ENCODE data around the gene ALDH1B1. TPM values are rescaled to one million over a fixed set of nuclear protein-coding genes. Genes with fewer than 3 reads are reported as not detected.

The ALDH1B1 gene
- polyA plus RNA-seq, 1 of the 3 experiments (the other 2 are of a cell fraction), result 16.5 TPM

- POLR2A ChIA-PET, result no interaction called here
- H3K36me3 ChIP-seq (replicated peaks in 1 of 2; ENCODE audit: control insufficient read depth in 1 of 2, insufficient read depth in 2 of 2, low read length in 1 of 2), result no peaks in the 10 kb centered on the region
- DNase-seq, result no peak
- H3K79me2 ChIP-seq (ENCODE audit: insufficient read depth), result no peaks in the 10 kb centered on the region
- H2AFZ ChIP-seq (ENCODE audit: low read depth), result no peak overlapping the region
- no peaks in the 10 kb centered on the region for H3K4me1 ChIP-seq (ENCODE audit: control insufficient read depth in 1 of 2, insufficient read depth in 2 of 2, low read depth in 1 of 2, low read length in 1 of 2)
- no peak for TF ChIP-seq SMC3 (IDR thresholded peaks at IDR 0.05; ENCODE audit: low read depth, low read length)
- TF ChIP-seq MEF2A (IDR thresholded peaks at IDR 0.05; ENCODE audit: borderline replicate concordance, low read depth), result no peak
- no peak for TF ChIP-seq NRF1 (IDR thresholded peaks at IDR 0.05; ENCODE audit: low read depth, low read length)
- TF ChIP-seq MXI1 (IDR thresholded peaks at IDR 0.05; ENCODE audit: low read depth, low read length), result no peak
- no peak for TF ChIP-seq POLR2AphosphoS5 (IDR thresholded peaks at IDR 0.05; ENCODE audit: low read depth, low read length)
- TF ChIP-seq JUND (IDR thresholded peaks at IDR 0.05), result no peak
- TF ChIP-seq FOXM1 (IDR thresholded peaks at IDR 0.05; ENCODE audit: low read depth), result no peak
- no peak for TF ChIP-seq ZBTB33 (IDR thresholded peaks at IDR 0.05; ENCODE audit: borderline replicate concordance, low read depth)
- H4K20me1 ChIP-seq (ENCODE audit: insufficient read depth), result no peaks in the 10 kb centered on the region
- CTCF ChIA-PET, result interaction anchor here (1.1 to 8.8 kb wide), 4 partner anchors 16 to 521 kb away, joined by 3 to 93 read pairs (median 16); no protein-coding TSS in a partner anchor
- H3K9me3 ChIP-seq, result no peaks in the 10 kb centered on the region
- WGBS (ENCODE audit: low lambda C conversion rate), result 80% methylated on average over 3 of the region's 3 CpGs
- H3K4me2 ChIP-seq, result no peak overlapping the region
- H3K9me2 ChIP-seq, result no peaks in the 10 kb centered on the region
- no peaks in the 10 kb centered on the region for H3F3A ChIP-seq (replicated peaks; ENCODE audit: insufficient read depth)
- no peak overlapping the region for H3K27ac ChIP-seq (ENCODE audit: low read depth in 2 of 2, low read length in 1 of 2)
- H3K9ac ChIP-seq, result no peak overlapping the region
- no peak overlapping the region for H3K4me3 ChIP-seq (ENCODE audit: low read depth in 2 of 2, low read length in 1 of 2)
- H3K27me3 ChIP-seq (ENCODE audit: insufficient read depth), result peaks cover 9% of the 10 kb centered on the region; the same call in 1 of the 2 replicates
These were observed 42.4 kb downstream of the ALDH1B1 start for GRCh38 chr9:38434853-38435252.

- no peak overlapping the region for H3K4me2 ChIP-seq
- TF ChIP-seq GATA2 (CRISPR knock-in tag; IDR thresholded peaks at IDR 0.05), result no peak
- TF ChIP-seq MAX (IDR thresholded peaks at IDR 0.05; ENCODE audit: low read depth), result no peak
- TF ChIP-seq RXRA (IDR thresholded peaks at IDR 0.05; ENCODE audit: borderline replicate concordance, low read depth), result no peak
- no peak for TF ChIP-seq GABPA (IDR thresholded peaks at IDR 0.05; ENCODE audit: low read depth)
- no peak for TF ChIP-seq FOSL2 (IDR thresholded peaks at IDR 0.05; ENCODE audit: borderline replicate concordance, low read depth)
- TF ChIP-seq MXI1 (IDR thresholded peaks at IDR 0.05; ENCODE audit: low read depth, low read length), result no peak
- TF ChIP-seq RFX5 (IDR thresholded peaks at IDR 0.05; ENCODE audit: low read length), result no peak
- no peak for TF ChIP-seq RCOR1 (IDR thresholded peaks at IDR 0.05; ENCODE audit: low read length)
- no peak for TF ChIP-seq FOXJ3 (CRISPR knock-in tag; IDR thresholded peaks at IDR 0.05)
- TF ChIP-seq IRF3 (IDR thresholded peaks at IDR 0.05; ENCODE audit: low read depth, low read length), result no peak
- no peak for TF ChIP-seq TCF12 (IDR thresholded peaks at IDR 0.05)
- TF ChIP-seq USF1 (IDR thresholded peaks at IDR 0.05; ENCODE audit: borderline replicate concordance, low read depth), result no peak
These were observed 43.0 kb downstream of the ALDH1B1 start for GRCh38 chr9:38435521-38435920.

More at GRCh38 chr9:38435521-38435920, 43.0 kb downstream of the ALDH1B1 start:
- Histone ChIP-seq H3K36me3 (replicated peaks in 1 of 2; ENCODE audit: control insufficient read depth in 1 of 2, insufficient read depth in 2 of 2, low read length in 1 of 2) (no peaks in the 10 kb centered on the region), H3K79me2 (ENCODE audit: insufficient read depth) (no peaks in the 10 kb centered on the region), H4K20me1 (ENCODE audit: insufficient read depth) (no peaks in the 10 kb centered on the region), H2AFZ (ENCODE audit: low read depth) (no peak overlapping the region), H3K9me3 (no peaks in the 10 kb centered on the region), H3K9ac (no peak overlapping the region), H3K4me1 (ENCODE audit: control insufficient read depth in 1 of 2, insufficient read depth in 2 of 2, low read depth in 1 of 2, low read length in 1 of 2) (no peaks in the 10 kb centered on the region), H3K9me2 (no peaks in the 10 kb centered on the region), H3K27me3 (ENCODE audit: insufficient read depth) (peaks cover 7% of the 10 kb centered on the region; the same call in 1 of the 2 replicates), H3K4me3 (ENCODE audit: low read depth in 2 of 2, low read length in 1 of 2) (no peak overlapping the region), H3K27ac (ENCODE audit: low read depth in 2 of 2, low read length in 1 of 2) (no peak overlapping the region), H3F3A (replicated peaks; ENCODE audit: insufficient read depth) (no peaks in the 10 kb centered on the region)
- POLR2A ChIA-PET, result no interaction called here
- CTCF ChIA-PET, result interaction anchor here (1.1 to 8.8 kb wide), 4 partner anchors 17 to 522 kb away, joined by 3 to 93 read pairs (median 16); no protein-coding TSS in a partner anchor
- DNase-seq, result no peak
- WGBS (ENCODE audit: low lambda C conversion rate), result 26% methylated on average over 2 of the region's 2 CpGs
